Upper lobe of left lung (tissue), 6 donors: ENCODE measurements around the gene C1orf159. TPM values are rescaled to one million over a fixed set of nuclear protein-coding genes. Genes with fewer than 3 reads are reported as not detected.

Source experiments
- ATAC-seq, 2 donors: fragments of 200-7000 bp; cut with Tn5 transposase; one replicate each; pipeline ENCODE4 v1.9.1; 2022; ENCODE audit warnings: mild to moderate bottlenecking in 2 of 2, moderate library complexity in 2 of 2; ENCODE audit not compliant: low FRiP score in 2 of 2
- DNase-seq, 2 donors: peaks; one replicate each; pipeline ENCODE4 v3.0.0-alpha.2; 2019 to 2020
- H3K27ac ChIP-seq, 4 donors: fragments of 200-600 bp; sonication (generic); one replicate each; pipeline ENCODE4 v1.5.1; 2016 to 2019
- H3K27me3 ChIP-seq, 4 donors: fragments of 200-600 bp; sonication (generic); one replicate each; pipeline ENCODE4 v1.5.1; 2017 to 2019
- H3K36me3 ChIP-seq, 4 donors: fragments of 200-600 bp; sonication (generic); one replicate each; pipeline ENCODE4 v1.5.1; 2016 to 2019
- H3K4me1 ChIP-seq, 4 donors: fragments of 200-600 bp; sonication (generic); one replicate each; pipeline ENCODE4 v1.5.1; 2018 to 2019
- H3K4me3 ChIP-seq, 4 donors: fragments of 200-600 bp; sonication (generic); one replicate each; pipeline ENCODE4 v1.5.1; 2017 to 2019; ENCODE audit warnings: mild to moderate bottlenecking in 2 of 4, moderate library complexity in 1 of 4
- H3K9me3 ChIP-seq, 4 donors: fragments of 200-600 bp; sonication (generic); one replicate each; pipeline ENCODE4 v1.5.1; 2018 to 2019
- CTCF ChIP-seq, 6 experiments: fragments of 450-650 bp in 4 of 6; fragments of 200-600 bp in 2 of 6; sonication (generic) in 2 of 6; IDR thresholded peaks; one replicate each; pipeline ENCODE4 v1.5.1; 2016 to 2019; ENCODE audit warnings: antibody characterized with exemption in 6 of 6
- EP300 ChIP-seq, 4 donors: sonication (generic); formaldehyde crosslinking; IDR thresholded peaks; one replicate each; pipeline ENCODE4 v1.5.1; 2017; ENCODE audit warnings: antibody characterized with exemption in 4 of 4, control low read depth in 2 of 4
- POLR2A ChIP-seq, 4 donors: fragments of 450-650 bp; IDR thresholded peaks; one replicate each; pipeline ENCODE4 v1.5.1; 2016 to 2017; ENCODE audit warnings: antibody characterized with exemption in 4 of 4, mild to moderate bottlenecking in 2 of 4
- POLR2AphosphoS5 ChIP-seq, 2 donors: sonication (generic); formaldehyde crosslinking; IDR thresholded peaks; one replicate each; pipeline ENCODE4 v1.5.1; 2017; ENCODE audit warnings: antibody characterized with exemption in 2 of 2
- WGBS, 2 donors: methylation state at CpG; one replicate each; pipeline ENCODE4 v1.1.5; 2017 to 2018; 5-methylcytosine and 5-hydroxymethylcytosine counted together
- total RNA-seq, 6 donors: library from RNA; depleted of rRNA in 4 of 6; stranded (reverse); fragments of >200 nt in 4 of 6; gene quantifications; one replicate each; pipeline versions ENCODE4 v1.1.0 to v1.2.1, GENCODE V29; 2016 to 2021
- donor health status: DM: no; HTN: no; CAD: no; lungs with moderate emphysema.
- donor health status: DM: no; HTN: yes; CAD: no; lungs with severe emphysema.

C1orf159 gene
- total RNA-seq, 6 donors from 2014 or later = 5.7 to 34.6 (median 15.2) TPM

GRCh38 chr1:1040004-1040991, 75.6 kb downstream of the C1orf159 start:
- H3K36me3 ChIP-seq = peaks cover 0 to 25% (median 9%) of the 10 kb centered on the region in 4 donors
- peaks cover 14 to 24% (median 18%) of the 10 kb centered on the region in 4 donors for H3K4me1 ChIP-seq
- H3K27ac ChIP-seq = peak overlapping the region in 1 of 4 donors; percentile 36
- DNase-seq = peak; percentile 86 to 93
- peak overlapping the region; percentile 20 to 56 (median 46) for H3K4me3 ChIP-seq
- TF ChIP-seq CTCF (IDR thresholded peaks at IDR 0.05) (peak in 5 of 6 experiments; percentile 14 to 62 (median 44)), POLR2AphosphoS5 (IDR thresholded peaks at IDR 0.05) (no peak), POLR2A (IDR thresholded peaks at IDR 0.05) (no peak)
- H3K27me3 ChIP-seq = peaks cover 0 to 8% (median 0%) of the 10 kb centered on the region in 4 donors
- peak; percentile 67 to 80 for ATAC-seq
- 16% methylated on average over 23 to 47 of the region's 99 CpGs for WGBS, 2 donors
- H3K9me3 ChIP-seq = no peaks in the 10 kb centered on the region

- H3K36me3 ChIP-seq = peaks cover 0 to 16% (median 6%) of the 10 kb centered on the region in 4 donors
- DNase-seq = no peak
- H3K4me1 ChIP-seq = peaks cover 14 to 25% (median 19%) of the 10 kb centered on the region in 4 donors
- no peak for ATAC-seq
- WGBS, 2 donors = 46 to 61% methylated on average over 17 of the region's 17 CpGs
- TF ChIP-seq CTCF (IDR thresholded peaks at IDR 0.05) (no peak), POLR2A (IDR thresholded peaks at IDR 0.05) (no peak), EP300 (IDR thresholded peaks at IDR 0.05) (no peak), POLR2AphosphoS5 (IDR thresholded peaks at IDR 0.05) (no peak)
- H3K27me3 ChIP-seq = peaks cover 0 to 12% (median under 1%) of the 10 kb centered on the region in 4 donors
- no peak overlapping the region for H3K27ac ChIP-seq
- H3K9me3 ChIP-seq = no peaks in the 10 kb centered on the region
- no peak overlapping the region for H3K4me3 ChIP-seq
Measured at GRCh38 chr1:1039145-1039910, 76.6 kb downstream of the C1orf159 start.

- TF ChIP-seq POLR2AphosphoS5 (IDR thresholded peaks at IDR 0.05) = no peak
- H3K27me3 ChIP-seq = peaks cover 0 to 18% (median 4%) of the 10 kb centered on the region in 4 donors
- WGBS, 2 donors = 77 to 83% methylated on average over 5 to 6 of the region's 6 CpGs
Measured at GRCh38 chr1:1038694-1039093, 77.2 kb downstream of the C1orf159 start.

GRCh38 chr1:1037366-1038327, 78.2 kb downstream of the C1orf159 start:
- H3K27ac ChIP-seq = no peak overlapping the region
- 82 to 88% methylated on average over 20 to 22 of the region's 30 CpGs for WGBS, 2 donors
- peaks cover 27 to 42% (median 34%) of the 10 kb centered on the region in 4 donors for H3K4me1 ChIP-seq
- ATAC-seq = no peak
- DNase-seq = peak in 1 of 2 donors; percentile 49
- no peak overlapping the region for H3K4me3 ChIP-seq
- H3K36me3 ChIP-seq = peaks cover 0 to 4% (median 2%) of the 10 kb centered on the region in 4 donors
- no peaks in the 10 kb centered on the region for H3K9me3 ChIP-seq
- peaks cover 0 to 26% (median 8%) of the 10 kb centered on the region in 4 donors for H3K27me3 ChIP-seq
- no peak for TF ChIP-seq POLR2A (IDR thresholded peaks at IDR 0.05)
- TF ChIP-seq CTCF (IDR thresholded peaks at IDR 0.05) = no peak
- no peak for TF ChIP-seq POLR2AphosphoS5 (IDR thresholded peaks at IDR 0.05)
- no peak for TF ChIP-seq EP300 (IDR thresholded peaks at IDR 0.05)

More at GRCh38 chr1:1038694-1039093, 77.2 kb downstream of the C1orf159 start:
- Histone ChIP-seq H3K27ac (no peak overlapping the region), H3K4me1 (peaks cover 18 to 31% (median 25%) of the 10 kb centered on the region in 4 donors), H3K4me3 (no peak overlapping the region), H3K36me3 (peaks cover 0 to 10% (median 5%) of the 10 kb centered on the region in 4 donors), H3K9me3 (no peaks in the 10 kb centered on the region)
- no peak for DNase-seq
- ATAC-seq = no peak
